Activated CD4-positive, alpha-beta T cell treated with anti-CD3 and anti-CD28 coated beads for 4 hours (primary cell): ENCODE data around the gene FOXL2NB.
A peak's percentile ranks its signal among the peaks of the same experiment; 100 is the strongest.

Source experiments
- DNase-seq, 2 donors: peaks; one replicate each; pipeline ENCODE4 v3.0.0-alpha.2; 2020

FOXL2NB gene

GRCh38 chr3:138933068-138933668 is 13.8 kb upstream of the FOXL2NB start:
- no peak for DNase-seq

- no peak for DNase-seq
Measured at GRCh38 chr3:138933981-138934691, 12.9 kb upstream of the FOXL2NB start.

DNA sequence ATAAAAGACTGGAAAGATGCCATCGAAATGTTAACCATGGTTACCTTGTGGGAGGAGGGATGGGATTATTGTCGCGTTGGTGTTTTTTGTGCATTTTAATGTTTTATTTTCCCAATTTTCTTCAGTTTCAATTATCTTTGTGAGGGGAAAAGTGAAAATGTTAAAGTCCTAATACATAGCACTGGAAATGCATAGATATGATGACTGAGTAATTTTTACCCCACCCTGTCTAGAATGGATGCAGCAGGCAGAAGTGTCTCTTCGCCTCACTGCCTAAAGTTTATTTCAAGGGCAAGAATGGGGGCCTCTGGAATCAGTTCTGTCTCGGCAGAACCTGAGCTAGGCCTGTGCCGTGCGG is 11.5 kb upstream of the FOXL2NB start:
- no peak for DNase-seq

- DNase-seq: peak; percentile 50 to 69
Measured at GRCh38 chr3:138935863-138936740, 10.9 kb upstream of the FOXL2NB start.

- DNase-seq: no peak
Measured at GRCh38 chr3:138936741-138937689, 10.0 kb upstream of the FOXL2NB start.

DNA sequence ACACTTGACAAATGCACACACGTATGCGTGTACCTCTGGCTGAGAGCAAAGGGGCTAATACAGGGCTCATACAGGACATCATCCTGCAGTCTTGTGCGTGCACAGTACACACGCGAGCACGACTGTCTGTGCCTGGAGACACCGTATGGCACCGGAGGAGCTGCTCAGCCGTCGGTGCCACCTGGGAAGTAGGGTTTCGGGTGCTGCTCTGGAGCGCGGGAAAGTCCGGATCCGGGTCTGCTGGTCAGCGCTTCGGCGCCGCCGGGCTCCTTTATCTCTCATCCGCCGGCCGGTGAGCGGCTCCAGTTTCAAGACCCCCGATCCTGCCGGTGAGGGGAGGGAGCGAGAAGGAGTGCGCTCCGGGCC is 9.3 kb upstream of the FOXL2NB start:
- DNase-seq: no peak

GRCh38 chr3:138938056-138938876 is 8.8 kb upstream of the FOXL2NB start:
- DNase-seq: no peak

- no peak for DNase-seq
Measured at GRCh38 chr3:138938877-138939560, 8.0 kb upstream of the FOXL2NB start.

- DNase-seq: no peak
Measured at GRCh38 chr3:138939561-138940241, 7.3 kb upstream of the FOXL2NB start.

- no peak for DNase-seq
Measured at GRCh38 chr3:138940446-138940845, 6.6 kb upstream of the FOXL2NB start.

DNA sequence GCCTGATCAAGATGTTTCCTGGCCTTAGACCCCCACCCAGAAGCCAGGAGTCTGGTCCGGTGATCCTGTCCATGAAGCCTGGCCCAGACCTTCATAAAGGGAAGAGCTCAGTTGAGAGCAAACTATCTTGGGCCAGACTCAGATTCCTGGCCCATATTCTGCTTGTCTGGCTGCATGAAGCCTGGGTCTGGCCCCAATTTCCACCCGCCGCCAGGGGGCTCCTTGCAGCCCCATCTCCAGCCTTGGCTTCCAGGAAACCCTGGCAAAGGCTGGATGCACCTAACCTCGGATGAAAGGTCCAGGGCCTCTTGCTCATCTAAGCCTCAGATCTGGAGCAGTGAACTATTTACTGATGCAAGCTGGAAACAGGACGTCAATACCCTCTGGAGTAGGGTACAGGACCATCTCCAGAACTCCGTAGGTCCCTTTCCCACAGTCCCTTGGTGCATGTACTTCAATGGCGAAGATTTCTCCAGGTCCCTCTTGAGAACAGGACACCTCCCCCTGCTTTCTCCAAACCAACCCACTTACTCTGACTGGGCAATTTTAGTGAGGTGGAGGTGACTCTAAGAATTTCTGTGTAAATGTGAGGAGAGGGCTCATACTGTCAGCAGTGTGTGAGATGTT is 5.6 kb upstream of the FOXL2NB start:
- no peak for DNase-seq

DNA sequence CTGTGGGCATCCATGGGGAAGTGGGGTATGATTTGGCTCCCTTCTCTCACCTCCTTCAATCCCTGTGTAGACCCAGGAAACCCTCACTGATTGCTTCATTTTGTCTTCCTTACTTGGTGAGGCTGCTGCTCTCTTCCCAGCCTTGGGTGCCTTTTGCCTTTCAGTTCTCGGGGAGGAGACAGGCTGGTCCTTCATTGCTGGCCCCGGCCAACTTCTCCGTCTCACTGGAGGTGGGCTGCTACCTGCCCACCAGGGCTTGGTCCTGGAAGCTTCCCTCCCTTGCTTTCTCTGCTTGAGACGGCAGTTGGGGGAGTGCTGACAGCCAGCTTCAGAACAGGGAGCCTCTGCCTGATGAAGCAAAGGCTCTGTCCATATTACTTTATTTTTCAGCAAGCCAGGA is 4.7 kb upstream of the FOXL2NB start:
- no peak for DNase-seq

DNA sequence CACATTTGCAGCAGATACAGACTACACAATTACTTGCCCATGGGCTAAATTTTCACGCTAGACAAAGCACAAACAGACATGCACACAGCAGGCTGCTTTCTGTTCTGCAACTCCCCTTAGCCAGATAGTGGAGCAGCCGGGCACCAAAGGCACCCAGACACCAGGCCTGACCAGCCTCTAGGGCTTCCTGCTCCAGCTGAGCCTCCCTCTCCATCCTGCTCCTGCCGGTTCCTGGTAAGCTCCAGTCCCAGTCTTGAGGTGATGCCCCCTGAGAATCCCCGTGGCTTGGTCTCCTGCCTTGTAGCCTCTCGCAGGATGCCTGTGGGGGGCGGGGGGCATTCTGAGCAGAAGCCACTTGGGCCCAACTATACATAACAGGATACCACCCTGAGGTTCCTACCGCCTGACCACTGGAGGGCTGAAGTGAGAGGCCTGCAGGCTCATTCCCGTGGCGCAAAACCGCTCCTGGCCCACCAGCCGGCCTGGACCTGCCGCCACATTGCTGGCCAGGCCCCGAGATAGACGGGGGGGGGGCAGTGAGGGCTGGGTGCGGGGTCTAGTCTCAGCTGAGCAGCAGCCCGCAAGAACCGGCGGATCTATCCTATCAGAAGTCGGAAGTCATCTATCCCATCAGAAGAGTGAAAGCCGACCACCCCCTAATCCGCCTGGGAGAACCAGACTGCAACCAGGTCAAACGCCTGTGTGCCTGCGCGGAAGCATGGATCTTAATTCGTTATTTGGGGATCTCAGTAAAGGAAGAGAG is 4.0 kb upstream of the FOXL2NB start:
- DNase-seq: no peak

DNA sequence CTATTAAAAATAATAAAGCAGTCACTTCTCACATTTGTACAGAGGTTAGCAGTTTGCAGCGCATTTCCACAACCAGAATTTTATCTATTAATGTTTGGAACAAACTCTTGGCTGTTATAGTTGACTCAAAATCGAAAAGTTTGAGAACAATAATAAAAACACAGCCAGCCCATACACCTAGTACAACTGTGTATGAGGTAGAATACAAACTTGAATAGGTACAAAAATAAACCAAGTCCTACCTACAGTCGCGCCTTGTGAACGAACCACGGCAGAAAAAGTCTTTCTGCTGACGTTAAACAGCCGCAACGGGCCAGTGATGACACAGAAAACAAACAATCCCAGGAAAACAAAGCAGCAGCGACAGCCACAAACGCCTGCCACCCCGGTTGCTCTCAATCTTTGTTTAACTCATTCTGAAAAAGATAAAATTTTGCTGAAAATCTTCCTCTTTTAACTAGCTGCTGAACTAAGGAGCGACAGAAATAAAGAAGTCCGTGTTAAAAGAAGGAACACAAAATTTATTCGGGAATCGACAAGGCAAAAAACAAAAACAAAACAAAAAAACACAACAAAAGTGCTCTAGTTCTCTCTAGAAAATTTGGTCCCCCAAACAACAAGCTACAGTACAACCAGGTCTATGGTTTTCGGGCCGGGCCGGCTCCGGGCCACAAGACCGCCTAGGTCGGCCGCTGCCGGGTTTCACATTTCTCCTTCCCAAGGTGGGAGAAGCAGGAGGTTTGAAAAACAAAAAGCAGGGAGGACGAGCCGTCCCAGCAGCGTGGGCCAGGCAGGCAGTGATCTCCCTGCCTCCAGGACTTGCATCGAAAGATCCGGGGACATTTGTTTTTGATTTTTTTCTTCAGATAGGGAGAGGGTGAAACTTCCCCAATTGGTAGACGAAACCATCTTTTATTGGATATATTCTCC is 3.0 kb upstream of the FOXL2NB start:
- DNase-seq: no peak

DNA sequence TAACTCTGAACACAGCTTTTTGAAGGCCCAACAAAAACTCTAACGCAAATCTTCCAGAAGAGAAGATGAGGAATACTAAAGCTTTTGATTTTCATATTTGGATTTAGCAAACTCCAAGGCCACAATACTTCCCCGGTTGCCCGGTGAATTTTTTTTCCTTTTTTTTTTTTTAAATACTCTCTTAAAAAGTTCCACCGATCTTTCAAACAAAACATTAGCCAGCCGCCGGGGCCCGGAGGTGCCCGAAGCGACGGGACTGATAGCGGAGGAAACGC is 2.4 kb upstream of the FOXL2NB start:
- no peak for DNase-seq

GRCh38 chr3:138944929-138945708 is 1.9 kb upstream of the FOXL2NB start:
- DNase-seq: no peak
